IPS-NIHi7 (cell line): ENCODE data around the gene GPR153.

Experiments used
- DNase-seq: peaks from one replicate; pipeline ENCODE4 v3.0.0; 2012; ENCODE audit warnings: mixed read lengths; ENCODE audit errors: extremely low spot score

Gene GPR153

GRCh38 chr1:6202256-6202655, 58.6 kb downstream of the GPR153 start:
- DNase-seq, result no peak

DNA sequence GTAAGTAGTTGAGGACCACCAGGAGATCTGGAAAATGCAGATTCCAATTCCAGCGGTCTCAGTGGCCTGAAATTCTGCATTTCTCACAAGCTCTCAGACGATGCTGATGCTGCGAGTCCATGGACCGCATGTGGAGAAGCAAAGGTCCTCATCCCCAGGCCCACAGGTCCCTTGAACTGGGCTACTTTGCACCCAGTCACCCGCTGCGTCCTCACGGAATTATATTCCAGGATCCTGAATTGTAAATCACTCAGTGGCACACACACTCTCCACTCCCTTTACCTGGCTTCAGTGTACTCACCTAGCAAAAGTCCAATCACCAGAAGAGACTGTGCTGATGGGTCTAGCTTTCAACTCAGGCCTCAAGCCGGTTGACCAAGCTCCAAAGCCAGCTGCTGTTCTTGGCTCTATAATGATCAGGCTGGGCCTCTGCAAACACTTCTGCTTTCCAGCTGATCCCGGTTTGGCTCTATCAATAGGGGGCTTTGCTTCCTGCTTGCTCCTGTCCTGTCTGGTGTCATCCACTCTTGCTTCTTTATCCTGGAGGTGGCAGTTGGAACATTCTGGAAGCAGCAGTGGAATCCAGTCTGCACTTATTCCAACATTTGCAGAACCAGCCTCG, 60.6 kb downstream of the GPR153 start:
- no peak for DNase-seq

DNA sequence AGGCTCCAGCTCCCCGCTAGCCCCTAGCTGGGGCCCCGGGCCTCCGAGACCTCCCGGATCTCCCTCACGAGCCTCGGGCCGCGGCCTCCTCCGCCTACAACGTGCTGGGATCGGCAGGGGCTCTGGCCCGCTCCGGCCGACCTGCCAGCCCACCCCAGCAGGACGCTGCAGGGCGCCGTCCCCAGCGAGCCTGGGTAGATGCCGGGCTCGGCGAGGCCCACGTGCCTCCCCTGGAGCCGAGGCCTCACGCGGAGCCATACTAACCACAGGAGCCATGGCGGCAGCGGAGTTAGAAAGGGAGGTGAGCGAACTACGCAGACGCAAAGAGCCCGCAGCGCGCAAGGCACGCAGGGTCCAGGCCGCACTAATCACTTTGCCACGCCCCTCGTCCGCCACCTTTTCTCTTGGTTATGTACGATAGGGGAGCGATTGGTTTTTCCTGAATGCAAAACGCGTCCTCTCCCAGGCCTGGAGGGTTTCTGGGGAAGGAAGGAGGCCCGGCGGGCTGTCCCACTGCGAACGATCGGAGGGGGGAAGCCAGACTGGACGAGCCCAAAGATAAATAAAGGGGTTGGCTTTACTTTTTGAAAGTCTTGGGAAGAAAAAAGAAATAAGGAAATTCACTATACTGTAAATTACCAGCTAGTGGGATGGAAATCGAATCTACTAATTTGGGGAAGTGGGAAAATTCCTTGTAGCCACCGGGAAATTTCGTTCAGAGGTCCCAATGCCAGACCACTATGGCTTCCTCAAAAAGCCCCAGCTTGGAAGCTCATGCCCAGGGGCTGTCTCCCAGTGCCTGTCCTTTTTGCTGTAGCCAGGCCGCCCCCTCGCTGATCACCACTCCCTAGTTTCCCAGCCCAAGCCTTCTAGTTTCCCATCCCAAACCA, 61.4 kb downstream of the GPR153 start, which contains the start of gene RPL22:
Gene RPL22, minus strand, starts transcription at position 298 of the 890 bp plus-strand sequence. Its CDS starts 22 bp downstream, at position 276.
- peak; percentile 92 for DNase-seq

- DNase-seq, result no peak
Measured at GRCh38 chr1:6198646-6199297, 62.1 kb downstream of the GPR153 start.

- DNase-seq, result no peak
Measured at GRCh38 chr1:6197746-6198427, 63.0 kb downstream of the GPR153 start.
